Gastroesophageal sphincter (tissue), 3 donors: ENCODE results near the gene ZNF280A.

ENCODE experiments used
- POLR2A ChIP-seq, 2 donors: fragments of 450-650 bp; IDR thresholded peaks; one replicate each; pipeline ENCODE4 v1.6.1; 2017; ENCODE audit warnings: antibody characterized with exemption in 2 of 2, mild to moderate bottlenecking in 2 of 2, moderate library complexity in 1 of 2
- TF ChIP-seq, protein P1 (sequence below), 4 experiments: fragments of 200-600 bp in 2 of 4; fragments of 450-650 bp in 2 of 4; sonication (generic) in 1 of 4; IDR thresholded peaks; one replicate each; pipeline ENCODE4 v1.5.1; 2017 to 2019; ENCODE audit warnings: antibody characterized with exemption in 4 of 4, mild to moderate bottlenecking in 2 of 4, moderate library complexity in 2 of 4

DNA sequence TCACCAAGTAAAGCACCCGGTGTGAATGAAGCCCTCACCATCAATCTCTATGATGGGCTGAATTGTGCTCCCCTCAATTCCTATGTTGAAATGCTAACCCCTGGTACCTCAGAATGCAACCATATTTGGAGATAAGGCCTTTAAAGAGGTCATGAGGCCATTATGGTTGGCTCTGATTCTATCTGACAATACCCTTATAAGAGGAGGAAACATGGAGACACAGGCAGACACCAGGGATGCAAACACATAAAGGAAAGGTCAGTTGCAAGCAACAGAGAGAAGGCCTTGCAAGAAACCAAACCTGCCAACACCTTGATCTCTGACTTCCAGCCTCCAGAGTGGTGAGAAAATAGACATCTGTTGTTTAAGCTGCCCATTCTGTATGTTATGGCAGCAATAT lies 13.3 kb upstream of the ZNF280A start:
- TF ChIP-seq, protein P1, sequence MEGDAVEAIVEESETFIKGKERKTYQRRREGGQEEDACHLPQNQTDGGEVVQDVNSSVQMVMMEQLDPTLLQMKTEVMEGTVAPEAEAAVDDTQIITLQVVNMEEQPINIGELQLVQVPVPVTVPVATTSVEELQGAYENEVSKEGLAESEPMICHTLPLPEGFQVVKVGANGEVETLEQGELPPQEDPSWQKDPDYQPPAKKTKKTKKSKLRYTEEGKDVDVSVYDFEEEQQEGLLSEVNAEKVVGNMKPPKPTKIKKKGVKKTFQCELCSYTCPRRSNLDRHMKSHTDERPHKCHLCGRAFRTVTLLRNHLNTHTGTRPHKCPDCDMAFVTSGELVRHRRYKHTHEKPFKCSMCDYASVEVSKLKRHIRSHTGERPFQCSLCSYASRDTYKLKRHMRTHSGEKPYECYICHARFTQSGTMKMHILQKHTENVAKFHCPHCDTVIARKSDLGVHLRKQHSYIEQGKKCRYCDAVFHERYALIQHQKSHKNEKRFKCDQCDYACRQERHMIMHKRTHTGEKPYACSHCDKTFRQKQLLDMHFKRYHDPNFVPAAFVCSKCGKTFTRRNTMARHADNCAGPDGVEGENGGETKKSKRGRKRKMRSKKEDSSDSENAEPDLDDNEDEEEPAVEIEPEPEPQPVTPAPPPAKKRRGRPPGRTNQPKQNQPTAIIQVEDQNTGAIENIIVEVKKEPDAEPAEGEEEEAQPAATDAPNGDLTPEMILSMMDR (IDR thresholded peaks at IDR 0.05) = no peak
- no peak for TF ChIP-seq POLR2A (IDR thresholded peaks at IDR 0.05)
